ENCODE measurements around the gene MDC1. TPM values are rescaled to one million over a fixed set of nuclear protein-coding genes. Genes with fewer than 3 reads are reported as not detected.

Gene MDC1
- total RNA-seq, 1 donor: 12.1 TPM

DNA sequence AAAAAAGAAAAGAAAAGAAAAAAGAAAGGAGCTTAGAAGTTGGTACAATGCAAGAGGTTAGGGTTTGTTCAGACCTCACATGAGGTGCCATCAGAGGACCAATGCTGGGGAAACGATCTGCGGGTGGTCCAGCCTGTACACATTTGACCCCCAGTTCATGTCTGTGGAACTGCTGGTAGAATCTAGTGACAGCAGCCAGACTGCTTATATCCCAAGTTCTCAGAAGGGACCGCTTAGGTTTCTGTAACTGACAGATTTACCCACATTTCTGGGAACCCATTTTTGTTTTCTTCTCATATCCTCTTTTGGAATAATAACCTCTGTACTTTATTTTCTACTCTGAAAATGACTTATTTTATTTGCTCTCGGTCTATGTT lies 35.3 kb downstream of the MDC1 start:
- DNase-seq (ENCODE audit: low read depth): no peak
- H3K4me3 ChIP-seq (ENCODE audit: low read depth, low read length): peak overlapping the region; percentile 93
- TF ChIP-seq, protein P1, sequence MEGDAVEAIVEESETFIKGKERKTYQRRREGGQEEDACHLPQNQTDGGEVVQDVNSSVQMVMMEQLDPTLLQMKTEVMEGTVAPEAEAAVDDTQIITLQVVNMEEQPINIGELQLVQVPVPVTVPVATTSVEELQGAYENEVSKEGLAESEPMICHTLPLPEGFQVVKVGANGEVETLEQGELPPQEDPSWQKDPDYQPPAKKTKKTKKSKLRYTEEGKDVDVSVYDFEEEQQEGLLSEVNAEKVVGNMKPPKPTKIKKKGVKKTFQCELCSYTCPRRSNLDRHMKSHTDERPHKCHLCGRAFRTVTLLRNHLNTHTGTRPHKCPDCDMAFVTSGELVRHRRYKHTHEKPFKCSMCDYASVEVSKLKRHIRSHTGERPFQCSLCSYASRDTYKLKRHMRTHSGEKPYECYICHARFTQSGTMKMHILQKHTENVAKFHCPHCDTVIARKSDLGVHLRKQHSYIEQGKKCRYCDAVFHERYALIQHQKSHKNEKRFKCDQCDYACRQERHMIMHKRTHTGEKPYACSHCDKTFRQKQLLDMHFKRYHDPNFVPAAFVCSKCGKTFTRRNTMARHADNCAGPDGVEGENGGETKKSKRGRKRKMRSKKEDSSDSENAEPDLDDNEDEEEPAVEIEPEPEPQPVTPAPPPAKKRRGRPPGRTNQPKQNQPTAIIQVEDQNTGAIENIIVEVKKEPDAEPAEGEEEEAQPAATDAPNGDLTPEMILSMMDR (IDR thresholded peaks at IDR 0.05; ENCODE audit: insufficient read depth, low read length): no peak

DNA sequence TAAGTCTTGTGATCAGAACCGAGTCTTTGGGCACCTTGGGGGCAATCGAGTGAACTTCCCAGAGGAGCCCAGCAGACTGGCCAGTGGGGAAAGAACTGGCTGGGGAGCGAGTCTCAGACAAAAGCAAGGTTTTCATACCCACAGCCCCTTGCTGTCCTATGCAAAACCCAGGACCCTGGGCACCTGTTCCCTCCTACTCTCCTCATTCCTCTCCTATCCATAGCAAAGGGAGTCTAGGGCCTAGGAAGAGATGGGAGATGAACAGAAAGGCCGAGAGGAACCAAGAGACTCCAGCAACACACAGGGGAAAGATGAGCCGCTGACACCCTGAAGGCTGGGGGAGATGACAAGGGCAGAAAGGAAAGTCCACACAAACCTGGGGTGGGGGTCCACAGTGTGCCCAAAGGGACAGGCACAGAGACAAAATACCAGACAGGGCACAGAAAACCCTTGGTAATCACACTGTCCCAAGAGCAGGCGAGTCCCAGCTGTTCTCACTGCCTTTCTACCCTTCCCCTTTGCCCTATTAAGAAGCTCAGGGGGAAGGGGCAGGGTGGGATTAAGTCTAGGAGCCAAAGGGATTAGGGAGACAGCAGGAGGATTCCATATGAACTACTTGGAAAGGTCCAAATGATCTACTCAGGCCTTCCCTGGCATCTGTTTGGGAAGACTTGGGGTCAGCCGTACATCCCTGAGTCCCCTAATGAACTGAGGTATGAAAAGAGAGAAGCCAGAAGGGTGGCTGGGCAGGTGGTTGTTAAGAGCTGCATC lies 37.1 kb downstream of the MDC1 start:
- H3K4me3 ChIP-seq (ENCODE audit: low read depth, low read length): peak overlapping the region; percentile 53
- TF ChIP-seq, protein P1 (IDR thresholded peaks at IDR 0.05; ENCODE audit: insufficient read depth, low read length): no peak
- no peak for DNase-seq (ENCODE audit: low read depth)

DNA sequence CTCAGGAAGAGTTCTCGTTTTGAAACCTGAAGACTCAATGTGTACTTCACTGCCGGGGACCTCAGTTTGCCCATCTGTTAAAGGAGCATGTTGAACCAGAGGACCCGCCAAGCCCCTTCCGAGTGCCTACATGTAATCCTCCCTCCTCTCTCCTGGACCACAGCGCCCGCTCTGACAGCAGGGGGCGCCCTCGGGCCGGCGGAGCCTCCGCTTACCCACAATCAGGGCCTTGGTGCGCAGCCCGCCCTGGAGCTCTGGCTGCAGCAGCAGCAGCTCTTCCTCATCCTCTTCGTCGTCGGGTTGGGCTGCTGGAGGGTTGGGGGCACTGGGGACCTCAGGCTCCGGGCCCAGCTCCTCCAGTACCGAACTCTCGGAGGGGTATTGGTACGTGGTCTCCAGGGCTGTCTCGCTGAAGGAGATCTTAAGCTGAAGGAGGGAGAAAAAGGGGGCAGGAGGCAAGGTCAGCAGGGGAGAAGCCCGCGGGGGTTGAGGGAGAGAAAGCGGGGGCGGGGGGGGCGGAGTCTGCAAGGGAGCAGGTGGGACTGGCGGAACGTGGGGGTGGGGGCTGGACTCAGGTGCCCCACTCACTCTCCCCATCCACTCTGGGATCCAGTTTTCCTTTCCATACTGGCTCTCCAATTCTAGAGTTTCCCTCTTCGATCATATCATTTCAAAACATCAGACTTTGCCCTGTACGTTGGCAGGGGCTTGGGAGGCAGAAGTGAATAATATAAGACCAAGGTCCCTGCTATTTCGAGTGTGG lies 37.9 kb downstream of the MDC1 start:
- peak; percentile 77 for DNase-seq (ENCODE audit: low read depth)
- TF ChIP-seq, protein P1 (IDR thresholded peaks at IDR 0.05; ENCODE audit: insufficient read depth, low read length): peak; percentile 97
- peak overlapping the region; percentile 53 for H3K4me3 ChIP-seq (ENCODE audit: low read depth, low read length)

DNA sequence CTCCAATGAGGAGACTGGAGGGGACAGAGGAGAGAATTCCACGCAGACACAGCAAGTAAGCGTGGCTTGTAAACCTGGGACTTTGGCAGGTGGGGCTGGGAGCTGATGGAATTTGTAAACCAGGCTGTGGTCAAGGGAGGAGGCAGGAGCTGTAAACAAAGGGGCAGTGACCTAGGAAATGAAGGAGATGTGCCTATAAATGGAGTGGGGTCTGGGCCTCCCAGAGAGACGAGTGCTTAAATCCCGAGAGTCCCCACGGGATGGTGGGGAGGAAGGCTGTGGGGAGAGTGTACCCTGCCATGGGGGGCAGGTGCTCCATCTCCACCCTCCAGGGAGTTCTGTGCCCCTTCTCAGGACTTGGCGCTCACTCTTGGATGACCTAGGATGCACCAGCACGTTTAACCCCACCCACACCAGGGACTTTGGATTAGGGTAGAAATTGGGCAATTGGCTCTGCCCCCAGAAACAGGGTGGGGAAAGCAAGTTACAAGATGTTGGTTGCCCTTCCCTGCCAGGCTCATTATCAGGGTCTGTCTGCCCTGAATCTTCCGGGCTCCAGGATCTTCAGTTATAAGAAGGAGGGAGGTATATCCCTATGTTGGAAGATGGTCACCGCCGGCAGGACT lies 40.3 kb downstream of the MDC1 start:
- no peak overlapping the region for H3K4me3 ChIP-seq (ENCODE audit: low read depth, low read length)
- TF ChIP-seq, protein P1 (IDR thresholded peaks at IDR 0.05; ENCODE audit: insufficient read depth, low read length): no peak
- no peak for DNase-seq (ENCODE audit: low read depth)

DNA sequence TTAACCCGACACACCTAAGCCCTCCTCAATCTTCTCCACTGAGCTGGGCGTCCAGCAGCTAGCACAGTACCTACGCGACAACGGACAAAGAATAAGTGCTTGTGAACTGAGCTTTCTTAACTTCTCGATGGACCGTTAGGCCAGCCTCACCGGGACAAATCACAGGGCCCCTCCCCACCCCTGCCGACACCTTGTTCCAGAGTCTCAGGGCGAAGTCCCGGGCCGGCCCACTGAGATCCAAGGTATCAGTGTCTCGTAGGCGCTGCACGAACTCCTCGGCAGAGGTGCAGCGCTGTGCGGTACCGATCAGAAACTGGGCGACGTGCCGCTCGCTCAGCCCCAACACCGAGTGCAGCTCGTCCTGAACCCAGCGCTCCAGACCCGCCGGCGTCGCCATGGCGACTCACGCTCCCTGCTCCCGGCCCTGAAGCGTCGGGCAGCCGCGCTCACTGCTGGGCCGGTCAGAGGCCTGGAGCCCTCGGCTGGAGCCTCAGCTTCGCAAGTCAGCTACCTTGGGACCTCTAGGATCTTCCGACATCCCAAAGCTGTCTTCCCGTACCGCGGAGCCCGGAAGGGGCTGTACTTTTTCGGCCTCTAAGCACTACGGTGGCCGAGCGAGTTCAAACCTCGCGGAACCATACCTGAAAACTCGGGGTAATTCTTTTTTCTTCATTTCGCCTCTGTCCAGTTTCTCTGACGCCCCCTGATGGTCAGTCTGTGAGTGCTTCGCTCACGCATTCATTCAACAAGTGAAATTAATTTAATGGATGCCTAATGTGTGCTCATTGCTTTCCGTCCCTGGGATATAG lies 44.4 kb downstream of the MDC1 start, which contains the start of gene DHX16:
DHX16 (minus strand) TSS at position 562 of the 809 bp plus-strand sequence; CDS start at position 397, 165 bp downstream.
- H3K4me3 ChIP-seq (ENCODE audit: low read depth, low read length): peak within 1 kb of the TSS; percentile 81
- peak; percentile 99 for DNase-seq (ENCODE audit: low read depth)
- TF ChIP-seq, protein P1 (IDR thresholded peaks at IDR 0.05; ENCODE audit: insufficient read depth, low read length): peak; percentile 88
